NOMO-1 treated with DMSO at 0.1 percent for 48 hours (cell line): ENCODE data around the gene MKX.
"Not testable (repeated sequence)": the region's sequence is repeated elsewhere in the genome, so short reads cannot be mapped to it uniquely, and the experiment has no call there.

Experiments
- DNase-seq: peaks from one replicate; lab custom pipeline; 2025; ENCODE audit not compliant: unreplicated experiment; lab: John Stamatoyannopoulos, UW

The MKX gene

DNA sequence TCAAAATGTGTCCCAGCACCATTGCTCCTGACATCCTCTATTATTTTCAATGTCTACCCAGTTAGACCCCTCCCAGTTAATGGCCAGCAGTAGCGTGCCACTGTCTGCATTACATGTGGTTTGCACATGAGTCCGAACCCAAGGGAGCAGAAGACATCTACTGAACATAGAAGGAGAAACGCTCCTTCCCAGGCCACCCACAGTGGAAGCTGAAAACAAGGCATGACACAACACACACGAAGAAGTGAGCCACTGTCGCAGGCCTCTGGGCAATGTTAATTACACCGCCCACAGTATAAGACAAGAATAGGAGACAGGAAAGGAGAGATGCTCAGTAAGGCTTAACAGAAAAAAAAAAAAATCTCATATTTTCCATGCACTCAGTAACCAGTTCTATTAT is 50.5 kb downstream of the MKX start:
- DNase-seq, result no peak

DNA sequence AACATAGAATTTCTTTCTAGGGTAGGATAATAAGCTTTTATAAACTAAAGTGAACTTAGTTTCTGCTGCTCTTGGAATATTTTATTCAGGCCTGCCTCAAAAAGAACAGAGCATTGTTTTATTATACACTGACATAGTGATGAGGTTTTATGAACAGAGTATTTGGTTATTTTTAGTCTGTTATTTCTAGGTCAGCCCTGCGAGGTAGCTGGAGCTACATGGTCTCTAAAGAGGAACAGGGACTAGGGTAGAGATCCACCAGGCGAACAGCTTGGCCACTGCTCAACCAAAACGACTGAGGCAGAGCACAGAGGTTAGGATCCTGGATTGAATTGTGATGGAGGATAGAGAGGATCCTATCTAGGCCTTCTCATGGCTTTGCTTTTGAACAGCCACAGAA is 53.0 kb downstream of the MKX start:
- no peak for DNase-seq

DNA sequence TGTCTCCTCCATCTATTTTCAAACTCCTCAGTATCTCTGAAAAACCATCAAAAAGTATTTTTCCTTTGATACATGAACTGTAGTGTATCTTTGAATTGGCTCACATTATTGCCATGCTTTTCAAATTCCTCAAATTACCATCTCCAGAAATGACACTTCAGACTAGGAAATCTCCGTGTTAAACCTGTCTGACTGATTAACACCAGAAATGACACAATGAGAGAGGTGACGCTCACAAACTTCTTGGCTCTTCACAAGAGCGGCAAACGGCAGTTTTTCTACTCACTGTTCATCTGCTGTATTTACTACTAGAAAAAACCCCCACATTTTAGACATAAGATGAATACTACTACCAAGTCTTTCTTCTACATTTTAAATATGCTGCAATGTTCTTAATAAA is 56.6 kb downstream of the MKX start:
- no peak for DNase-seq

DNA sequence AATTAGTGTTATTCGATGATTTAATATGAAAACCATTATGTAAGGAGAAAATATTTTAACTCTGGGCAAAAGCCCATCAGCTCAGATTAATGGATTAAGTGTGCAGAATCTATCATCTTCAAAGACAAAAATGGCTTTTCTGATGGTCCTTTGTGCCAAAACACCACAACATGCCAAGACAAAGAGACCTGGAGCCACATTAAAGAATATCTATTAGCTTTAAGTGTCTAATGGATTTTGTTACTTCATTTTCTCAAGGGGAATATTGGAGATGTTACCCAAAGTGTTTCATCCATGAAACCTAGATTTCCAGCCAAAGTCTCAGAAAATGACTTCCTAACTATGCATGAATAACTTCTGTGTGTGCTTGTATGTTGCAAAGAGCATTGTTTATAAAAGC is 57.3 kb downstream of the MKX start:
- no peak for DNase-seq

DNA sequence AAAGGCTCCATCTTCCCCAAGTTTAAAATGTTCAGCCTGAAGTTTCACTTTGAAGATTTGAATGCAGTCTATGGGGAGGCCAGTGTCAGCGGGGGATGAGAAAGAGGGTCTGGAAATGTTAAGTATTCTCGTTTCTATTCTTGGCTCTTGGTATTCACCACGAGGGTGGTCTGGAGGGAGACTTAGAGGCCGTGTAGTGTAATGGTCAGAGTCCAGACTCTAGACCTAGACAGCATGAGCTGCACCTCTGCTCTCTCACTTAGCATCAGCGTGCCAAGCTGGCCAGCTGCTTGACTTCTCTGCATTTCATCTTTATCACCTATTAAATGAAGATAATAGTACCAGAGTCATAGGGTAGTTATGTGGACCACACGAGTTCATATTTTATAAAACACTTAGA is 57.9 kb downstream of the MKX start:
- DNase-seq, result no peak

DNA sequence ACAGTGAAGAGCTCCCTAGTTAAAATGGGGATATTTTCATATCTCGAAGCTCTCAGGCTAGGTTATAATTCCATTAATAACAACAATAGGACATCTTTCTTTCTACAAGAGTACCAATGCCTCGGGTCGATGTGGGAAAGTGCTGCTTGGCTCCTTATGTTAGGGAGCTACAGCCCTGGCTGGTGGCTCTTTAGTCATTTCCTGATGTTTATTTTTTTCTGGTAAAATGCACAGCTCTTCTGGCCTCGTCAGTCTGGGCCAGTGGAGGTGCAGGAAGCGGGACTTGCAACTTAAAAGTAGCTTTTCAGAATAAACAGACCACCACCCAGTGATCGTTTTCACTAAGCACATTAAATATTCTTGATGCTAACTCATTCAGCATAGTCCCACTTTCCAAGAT is 58.3 kb downstream of the MKX start:
- DNase-seq, result no peak

DNA sequence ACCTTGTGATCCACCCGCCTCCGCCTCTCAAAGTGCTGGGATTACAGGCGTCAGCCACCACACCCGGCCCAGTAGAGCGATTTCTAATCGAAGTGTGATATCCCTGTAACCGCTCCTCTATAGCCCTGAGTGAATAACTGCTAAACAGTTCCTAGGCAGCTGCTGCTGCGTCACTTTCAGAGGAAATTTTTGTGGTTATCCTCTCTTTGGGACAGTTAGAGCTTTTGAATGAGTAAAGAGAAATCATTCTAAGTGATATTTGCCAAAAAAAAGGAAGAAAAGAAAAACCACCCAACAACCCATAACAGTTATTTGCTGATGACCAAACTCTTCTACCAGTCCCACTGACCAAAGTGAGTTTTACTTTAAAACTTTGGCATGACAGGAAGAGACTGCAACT is 59.9 kb downstream of the MKX start:
- DNase-seq, result no peak

DNA sequence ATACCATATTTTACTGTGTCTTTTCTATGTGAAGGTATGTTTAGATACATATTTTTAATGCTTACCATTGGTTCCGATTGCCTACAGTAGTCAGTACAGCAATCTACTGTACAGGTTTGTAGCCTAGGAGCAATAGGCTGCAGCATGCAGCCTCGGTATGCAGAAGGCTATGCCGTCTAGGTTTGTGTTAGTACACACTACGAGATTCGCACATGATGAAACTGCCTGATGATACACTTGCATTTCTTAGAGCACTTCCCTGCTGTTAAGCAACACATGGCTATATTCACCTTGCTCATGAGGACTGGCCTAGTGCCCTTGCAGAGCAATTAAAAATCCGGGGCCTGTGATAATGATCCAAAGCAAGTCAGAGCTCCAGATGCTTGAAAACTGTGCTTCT is 62.4 kb downstream of the MKX start:
- DNase-seq, result no peak

DNA sequence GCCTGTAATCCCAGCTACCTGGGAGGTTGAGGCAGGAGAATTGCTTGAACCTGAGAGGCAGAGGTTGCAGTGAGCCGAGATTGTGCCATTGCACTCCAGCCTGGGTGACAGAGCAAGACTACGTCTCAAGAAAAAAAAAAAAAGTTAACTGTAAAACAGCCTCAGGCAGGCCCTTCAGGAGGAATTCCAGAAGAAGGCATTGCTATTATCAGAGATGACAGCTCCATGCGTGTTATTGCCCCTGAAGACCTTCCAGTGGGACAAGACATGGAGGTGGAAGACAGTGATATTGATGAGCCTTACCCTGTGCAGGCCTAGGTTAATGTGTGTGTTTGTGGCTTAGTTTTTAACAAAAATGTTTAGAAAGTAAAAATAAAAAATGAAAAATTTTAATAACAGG is 63.8 kb downstream of the MKX start:
- DNase-seq, result not testable (repeated sequence)

DNA sequence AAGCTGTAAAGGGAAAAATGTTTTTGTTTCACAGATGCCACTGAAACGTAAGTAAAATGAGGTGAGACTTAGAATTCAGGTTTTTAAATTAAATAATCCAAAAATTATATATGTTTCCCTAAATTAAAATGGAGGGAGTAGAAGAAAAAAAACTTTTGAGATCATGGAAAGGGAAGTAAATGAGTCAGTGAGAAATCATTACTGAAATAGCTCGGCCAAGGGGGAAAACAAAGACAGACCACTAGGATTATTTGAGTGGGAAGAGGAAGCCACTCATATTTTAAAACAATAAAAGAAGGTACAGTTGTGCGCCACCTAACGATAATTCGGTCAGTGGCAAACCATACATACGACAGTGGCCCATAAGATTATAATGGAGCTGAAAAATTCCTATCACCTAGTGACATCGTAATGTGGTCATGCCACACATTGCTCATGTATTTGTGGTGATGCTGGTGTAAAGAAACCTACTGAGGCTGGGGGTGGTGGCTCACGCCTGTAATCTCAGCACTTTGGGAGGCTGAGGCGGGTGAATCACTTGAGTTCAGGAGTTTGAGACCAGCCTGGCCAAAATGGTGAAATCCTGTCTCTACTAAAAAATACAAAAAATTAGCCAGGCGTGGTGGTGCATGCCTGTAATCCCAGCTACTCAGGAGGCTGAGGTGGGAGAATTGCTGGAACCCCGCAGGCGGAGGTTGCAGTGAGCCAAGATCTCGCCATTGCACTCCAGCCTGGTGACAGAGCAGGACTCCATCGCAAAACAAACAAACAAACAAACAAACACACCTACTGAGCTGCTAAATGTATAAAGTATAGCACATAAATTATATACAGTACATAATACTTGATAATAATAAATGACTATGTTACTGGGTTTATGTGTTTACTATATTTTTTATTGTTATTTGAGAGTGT is 64.7 kb downstream of the MKX start:
- peak; percentile 44 for DNase-seq

DNA sequence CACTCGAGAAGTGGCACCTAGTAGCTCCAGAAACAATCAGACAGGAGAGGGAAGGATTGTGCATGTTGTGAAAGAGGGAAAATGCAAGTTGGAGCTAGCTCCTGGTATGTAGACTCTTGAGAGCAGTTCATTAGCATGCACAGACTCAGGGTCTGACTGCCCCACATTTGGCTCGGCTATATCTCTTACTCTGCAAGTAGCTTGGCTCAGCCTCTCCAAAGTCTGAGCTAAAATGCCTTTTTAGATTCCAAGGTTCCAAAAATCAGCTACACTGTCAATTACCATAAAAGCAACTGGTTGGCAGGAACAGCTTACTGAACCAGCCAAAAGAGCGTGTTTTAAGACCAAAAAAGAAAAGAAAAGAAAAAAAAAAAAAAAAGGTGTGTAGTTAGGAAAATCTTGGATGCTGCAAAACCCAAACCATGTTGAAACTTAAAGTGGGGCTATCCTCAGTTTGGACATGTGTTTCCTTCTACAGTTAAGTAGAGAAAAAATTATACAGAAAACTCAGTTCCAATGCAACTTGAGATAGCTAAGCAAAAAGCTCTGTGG is 65.5 kb downstream of the MKX start:
- DNase-seq, result no peak

DNA sequence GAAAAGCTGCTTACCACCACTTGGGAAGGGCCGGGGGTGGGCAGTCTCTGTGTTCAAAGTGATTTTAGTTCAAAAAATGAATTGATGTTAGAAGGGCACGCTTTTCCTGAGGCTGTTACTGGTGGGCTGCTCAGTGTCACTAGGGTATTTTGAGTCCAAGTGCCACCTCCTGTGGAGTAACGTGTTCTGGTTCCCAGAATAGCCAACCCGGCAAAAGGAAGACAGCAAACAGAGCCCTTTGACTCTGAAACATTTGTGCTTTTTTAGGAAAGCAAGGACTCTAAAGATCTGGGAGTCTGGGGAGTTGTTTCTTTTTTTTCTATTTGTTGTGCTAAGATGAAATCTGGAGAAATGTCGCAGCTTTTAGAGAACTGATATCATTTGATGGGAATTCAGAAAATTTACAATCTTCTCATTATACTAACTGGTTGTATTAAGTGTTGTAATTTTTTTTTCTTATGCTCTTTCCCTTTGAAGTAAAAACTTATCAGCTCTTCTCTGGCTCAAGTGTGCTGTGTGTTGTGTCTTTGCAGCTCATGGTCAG is 66.2 kb downstream of the MKX start:
- DNase-seq, result no peak

DNA sequence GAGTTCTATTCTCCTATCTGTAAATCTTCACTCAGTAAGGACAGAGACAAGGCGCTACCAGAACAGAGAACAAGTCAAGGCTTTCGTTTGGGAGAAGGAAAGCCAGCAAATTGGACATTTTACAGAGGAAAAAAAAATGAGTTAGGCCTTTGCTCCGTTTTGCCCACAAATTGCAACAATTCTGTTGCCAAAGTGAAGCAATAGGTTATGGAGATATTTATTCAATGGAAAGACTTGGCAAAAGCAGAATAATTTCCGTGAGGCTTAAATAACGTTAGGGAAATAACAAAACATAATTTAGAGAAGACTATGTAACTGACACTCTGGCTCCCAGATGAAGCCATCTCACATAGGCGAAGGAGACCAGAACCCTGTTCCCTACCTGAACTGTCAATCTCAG is 67.5 kb downstream of the MKX start:
- DNase-seq, result no peak

DNA sequence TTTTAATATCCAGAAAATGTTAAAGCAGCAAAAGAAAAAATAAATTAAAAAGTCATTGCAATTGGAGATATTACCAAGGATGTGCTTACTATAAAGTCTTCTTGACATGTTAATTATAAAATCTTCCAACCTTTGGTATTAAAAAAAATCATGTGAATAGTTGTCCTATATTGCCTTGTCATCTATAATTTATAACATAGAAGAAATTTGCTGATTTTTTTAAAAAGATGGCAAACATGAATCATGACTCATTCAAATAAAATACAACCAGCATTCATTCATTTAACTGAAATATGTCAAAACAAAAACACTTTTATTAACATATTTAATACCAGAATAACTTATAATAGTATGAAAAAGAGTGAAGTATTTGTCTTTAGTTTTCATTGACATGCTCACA is 72.6 kb downstream of the MKX start:
- DNase-seq, result no peak

DNA sequence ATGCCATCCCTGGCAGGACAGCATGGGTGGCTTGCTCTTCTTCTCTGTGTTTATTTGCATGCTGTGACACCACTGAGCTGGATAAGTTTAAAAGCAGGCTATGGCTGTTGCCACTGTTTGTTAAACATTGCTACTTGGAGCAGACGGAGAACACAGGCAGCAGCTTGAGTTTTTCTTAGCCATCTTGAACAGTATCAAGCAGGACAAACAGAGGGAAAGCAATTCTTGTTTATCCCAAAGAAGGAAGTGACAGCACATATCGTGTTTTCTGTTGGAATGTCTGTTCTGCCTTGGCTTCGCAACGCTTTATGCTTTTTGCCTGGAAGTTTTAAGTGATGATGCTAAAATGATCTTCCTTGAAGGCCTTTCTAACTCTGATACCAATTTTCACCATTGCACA is 73.8 kb downstream of the MKX start:
- no peak for DNase-seq

DNA sequence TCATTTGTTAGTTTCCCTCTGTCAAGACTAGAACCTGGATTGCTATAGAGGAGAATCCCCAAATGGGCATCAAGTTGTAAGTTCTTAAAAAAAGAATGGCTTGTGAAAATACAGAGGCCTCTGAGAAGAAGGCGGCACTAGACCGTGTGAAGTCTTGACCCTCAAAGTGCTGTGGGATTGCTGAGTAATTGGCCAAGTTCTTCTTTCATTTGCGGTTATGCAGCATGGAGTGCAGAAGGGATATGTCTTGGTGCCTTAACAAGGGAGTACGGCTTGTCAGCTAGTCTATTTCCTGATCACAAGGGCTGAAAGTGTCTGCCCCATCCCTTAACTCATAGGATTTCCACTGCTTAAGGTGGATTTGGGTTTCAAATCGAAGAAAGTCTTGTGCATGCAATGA is 81.2 kb downstream of the MKX start:
- peak; percentile 88 for DNase-seq

DNA sequence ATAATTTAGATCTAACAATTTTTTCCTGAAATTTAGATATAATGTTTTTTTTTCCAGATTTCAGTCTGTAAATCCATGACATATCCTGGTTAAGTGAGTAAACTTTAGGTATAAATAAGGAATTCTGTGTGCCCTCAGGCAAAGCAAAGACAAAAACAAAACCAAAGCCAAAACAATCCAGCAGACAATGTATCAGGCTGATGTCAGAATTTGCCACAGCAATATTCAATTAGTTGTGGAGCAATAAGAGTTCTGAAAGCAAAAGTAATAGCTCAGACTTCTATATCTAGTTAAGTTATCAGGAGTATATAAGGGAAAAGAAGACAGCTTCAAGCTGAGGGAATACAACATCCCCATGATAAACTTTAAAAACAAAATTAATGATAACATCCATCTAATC is 82.0 kb downstream of the MKX start:
- peak; percentile 53 for DNase-seq

DNA sequence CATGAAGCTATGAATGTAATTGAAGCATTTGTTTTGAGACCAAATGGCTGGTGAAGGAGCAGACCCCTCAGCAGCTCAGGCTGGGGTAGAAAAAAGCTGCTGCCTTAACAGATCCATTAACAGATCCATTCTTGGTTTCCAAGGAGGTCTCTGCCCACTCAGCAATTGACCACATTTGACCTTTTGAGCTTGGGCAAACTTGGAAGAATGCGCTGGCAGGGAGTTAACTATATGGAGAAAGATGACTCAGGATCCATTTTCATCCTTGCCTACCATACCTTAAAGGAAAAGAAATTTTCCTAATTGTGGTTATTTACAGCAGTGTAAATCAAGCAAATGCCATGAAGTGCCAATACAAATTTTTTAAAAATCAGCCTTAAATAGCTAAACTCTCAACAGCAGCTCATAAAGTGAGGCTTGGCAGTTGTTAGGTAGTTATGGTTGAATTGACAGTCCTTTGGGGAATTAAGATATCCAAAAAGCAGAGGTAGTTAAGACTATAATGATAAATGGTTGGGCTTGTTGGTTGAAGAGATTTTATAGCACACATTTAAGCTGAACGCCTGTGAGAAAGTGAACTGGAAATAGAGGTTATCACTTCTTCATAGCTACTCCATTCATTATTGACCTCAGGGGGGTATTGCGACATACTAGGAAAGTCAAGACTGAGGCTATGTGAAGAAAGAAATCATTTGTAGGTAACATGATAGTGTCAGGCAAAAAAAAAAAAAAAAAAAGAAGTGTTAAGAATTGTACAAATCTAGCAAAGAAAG is 83.9 kb downstream of the MKX start:
- DNase-seq, result peak; percentile 35

DNA sequence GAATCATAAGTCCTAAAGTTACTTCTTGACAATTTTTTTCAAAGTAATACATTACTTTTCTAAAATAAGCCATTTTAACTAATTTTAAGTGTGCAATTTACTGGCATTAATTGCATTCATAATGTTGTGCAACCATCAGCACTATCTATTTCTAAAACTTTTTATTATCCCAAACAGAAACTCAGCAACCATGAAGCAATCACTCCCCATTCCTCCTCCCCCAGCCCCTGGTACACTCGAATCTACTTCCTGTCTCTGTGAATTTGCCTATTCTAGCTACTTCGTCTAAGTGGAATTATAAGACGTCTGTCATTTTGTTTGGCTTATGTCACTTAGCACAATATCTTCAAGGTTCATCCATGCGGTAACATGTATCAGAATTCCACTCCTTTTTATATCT is 84.9 kb downstream of the MKX start:
- peak; percentile 83 for DNase-seq

DNA sequence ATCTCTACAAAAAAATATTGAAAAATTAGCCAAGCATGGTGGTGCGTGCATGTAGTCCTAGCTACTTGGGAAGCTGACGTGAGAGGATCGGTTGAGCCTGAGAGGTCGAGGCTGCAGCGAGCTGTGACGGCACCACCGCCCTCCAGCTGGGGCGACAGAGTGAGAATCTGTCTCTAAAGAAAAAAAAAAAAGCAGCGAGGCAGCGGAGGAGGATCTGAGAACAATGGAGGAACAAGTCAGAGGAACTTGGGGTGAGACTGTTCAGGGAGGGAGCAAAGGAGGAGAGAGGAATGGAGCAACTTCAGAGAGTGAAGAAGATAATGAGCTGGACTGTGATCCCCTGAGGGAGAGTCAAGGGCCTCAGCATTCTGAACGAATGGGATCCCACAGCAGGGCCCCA is 85.4 kb downstream of the MKX start:
- peak; percentile 60 for DNase-seq

DNA sequence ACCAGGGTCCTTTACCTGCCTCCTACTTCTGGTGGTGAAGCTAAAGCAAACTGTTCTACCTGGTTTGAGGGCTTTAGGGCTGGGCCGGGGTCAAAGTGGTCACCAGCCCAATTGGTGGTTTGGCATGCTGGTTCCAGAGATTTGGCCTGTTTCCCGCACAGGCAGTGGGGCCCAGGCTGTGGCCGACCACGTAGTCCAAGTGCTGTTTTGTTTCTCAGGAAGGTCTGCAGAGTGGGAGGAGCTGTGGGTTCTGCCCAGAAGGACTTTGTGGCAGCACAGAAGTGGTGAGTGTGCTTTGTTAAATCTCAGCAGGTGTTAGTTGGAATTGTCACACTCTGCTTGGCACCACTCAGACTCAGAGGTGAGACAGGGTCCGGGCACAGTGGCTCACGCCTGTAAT is 85.8 kb downstream of the MKX start:
- no peak for DNase-seq

DNA sequence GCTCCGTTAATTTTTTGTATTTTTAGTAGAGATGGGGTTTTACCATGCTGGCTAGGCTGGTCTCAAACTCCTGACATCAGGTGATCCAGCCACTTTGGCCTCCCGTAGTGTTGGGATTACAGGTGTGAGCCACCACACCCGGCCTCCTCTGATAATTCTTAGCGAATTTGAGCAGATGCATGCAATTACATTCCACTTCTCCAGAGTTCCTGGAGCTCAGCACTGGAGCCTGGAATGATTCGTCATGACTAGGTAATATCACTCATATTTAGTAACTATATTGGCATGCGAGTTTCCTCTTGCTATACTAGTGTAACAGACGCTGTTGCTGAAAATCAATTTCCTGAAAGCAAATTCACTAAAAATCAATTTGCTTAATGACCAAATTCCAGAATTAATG is 86.8 kb downstream of the MKX start:
- no peak for DNase-seq
